ENCODE data around the gene TMCO4. TPM values are rescaled to one million over a fixed set of nuclear protein-coding genes. Genes with fewer than 3 reads are reported as not detected.

The TMCO4 gene
- total and polyA plus RNA-seq, 3 donors from 2014 or later = 10.5 to 17.7 (median 14.9) TPM

DNA sequence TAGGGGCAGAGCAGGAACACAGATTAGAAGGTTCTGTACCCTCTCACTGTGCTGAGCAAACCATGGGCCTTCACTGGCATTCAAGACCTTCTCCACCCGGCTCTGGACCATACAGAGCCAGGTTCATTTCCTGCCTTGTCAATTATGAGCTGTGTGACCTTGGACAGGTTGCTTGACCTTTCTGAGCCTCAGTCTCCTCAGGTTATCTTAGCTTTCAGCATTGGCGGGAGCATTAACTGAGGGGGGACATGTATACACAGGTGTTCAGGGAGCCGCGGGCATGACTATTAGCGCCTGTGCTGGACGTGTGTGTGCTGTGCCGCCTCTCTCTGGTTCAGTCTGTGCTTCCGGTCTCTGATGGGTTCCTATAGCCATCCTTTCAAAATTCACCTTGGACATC is 102.9 kb downstream of the TMCO4 start:
- Histone ChIP-seq H3K36me3 (ENCODE audit: low read depth, missing control alignments) (no peaks in the 10 kb centered on the region), H3K27ac (no peak overlapping the region), H3K27me3 (no peaks in the 10 kb centered on the region), H3K9me3 (no peaks in the 10 kb centered on the region), H3K4me1 (no peaks in the 10 kb centered on the region), H3K4me3 (no peak overlapping the region)
- TF ChIP-seq, protein P1, sequence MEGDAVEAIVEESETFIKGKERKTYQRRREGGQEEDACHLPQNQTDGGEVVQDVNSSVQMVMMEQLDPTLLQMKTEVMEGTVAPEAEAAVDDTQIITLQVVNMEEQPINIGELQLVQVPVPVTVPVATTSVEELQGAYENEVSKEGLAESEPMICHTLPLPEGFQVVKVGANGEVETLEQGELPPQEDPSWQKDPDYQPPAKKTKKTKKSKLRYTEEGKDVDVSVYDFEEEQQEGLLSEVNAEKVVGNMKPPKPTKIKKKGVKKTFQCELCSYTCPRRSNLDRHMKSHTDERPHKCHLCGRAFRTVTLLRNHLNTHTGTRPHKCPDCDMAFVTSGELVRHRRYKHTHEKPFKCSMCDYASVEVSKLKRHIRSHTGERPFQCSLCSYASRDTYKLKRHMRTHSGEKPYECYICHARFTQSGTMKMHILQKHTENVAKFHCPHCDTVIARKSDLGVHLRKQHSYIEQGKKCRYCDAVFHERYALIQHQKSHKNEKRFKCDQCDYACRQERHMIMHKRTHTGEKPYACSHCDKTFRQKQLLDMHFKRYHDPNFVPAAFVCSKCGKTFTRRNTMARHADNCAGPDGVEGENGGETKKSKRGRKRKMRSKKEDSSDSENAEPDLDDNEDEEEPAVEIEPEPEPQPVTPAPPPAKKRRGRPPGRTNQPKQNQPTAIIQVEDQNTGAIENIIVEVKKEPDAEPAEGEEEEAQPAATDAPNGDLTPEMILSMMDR (IDR thresholded peaks at IDR 0.05) = no peak
- TF ChIP-seq POLR2A (IDR thresholded peaks at IDR 0.05) = no peak
- intact Hi-C loops (cut with DNase I; ENCODE audit: low total_unique reads) = no loop called here
- WGBS, 2 donors = 96 to 97% methylated on average over 8 of the region's 8 CpGs
- no peak for DNase-seq

DNA sequence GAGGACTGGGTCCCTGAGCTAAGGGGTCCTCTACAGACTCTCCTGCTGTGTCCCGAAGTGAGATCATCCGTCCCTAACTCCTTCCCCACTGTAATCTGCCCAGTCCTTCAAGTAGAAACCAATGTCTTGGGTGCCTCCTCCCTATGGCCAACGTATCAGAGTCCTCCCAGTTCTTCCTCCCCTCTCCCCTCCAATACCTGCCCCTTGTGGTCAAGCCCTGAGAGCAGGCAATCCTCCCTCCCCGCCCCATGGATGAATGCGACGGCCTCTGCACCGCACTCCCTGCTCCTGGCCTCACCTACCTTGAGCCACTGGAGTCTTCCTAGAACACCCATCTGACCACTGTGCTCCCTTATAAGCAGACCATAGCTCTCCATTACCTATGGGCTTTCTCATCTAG is 103.9 kb downstream of the TMCO4 start:
- H3K36me3 ChIP-seq (ENCODE audit: low read depth, missing control alignments) = no peaks in the 10 kb centered on the region
- DNase-seq = no peak
- H3K4me3 ChIP-seq = no peak overlapping the region
- H3K4me1 ChIP-seq = no peaks in the 10 kb centered on the region
- intact Hi-C loops (cut with DNase I; ENCODE audit: low total_unique reads) = no loop called here
- no peak for TF ChIP-seq POLR2A (IDR thresholded peaks at IDR 0.05)
- TF ChIP-seq, protein P1 (IDR thresholded peaks at IDR 0.05) = no peak
- no peaks in the 10 kb centered on the region for H3K9me3 ChIP-seq
- H3K27me3 ChIP-seq = no peaks in the 10 kb centered on the region
- 98 to 99% methylated on average over 6 to 7 of the region's 7 CpGs for WGBS, 2 donors
- no peak overlapping the region for H3K27ac ChIP-seq

DNA sequence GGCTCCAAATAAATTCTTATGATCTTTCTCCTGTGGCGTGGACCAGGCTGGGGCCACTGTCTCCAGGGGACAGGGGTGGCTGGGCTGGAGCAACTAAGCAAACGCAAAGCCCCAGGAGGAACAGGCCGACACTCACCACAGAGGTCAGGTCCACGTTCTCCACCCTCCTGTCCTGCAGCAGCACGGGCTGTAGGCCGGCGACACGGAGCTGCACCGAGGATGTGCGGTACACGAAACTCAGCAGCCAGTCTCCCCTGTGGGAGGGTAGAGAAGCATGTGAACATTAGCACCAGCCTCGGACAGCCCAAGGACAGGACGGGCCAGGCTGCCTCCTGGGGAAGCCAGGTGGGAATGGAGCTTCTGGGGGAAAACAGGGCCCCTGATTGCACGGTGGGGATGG is 105.4 kb downstream of the TMCO4 start:
- H3K27me3 ChIP-seq = no peaks in the 10 kb centered on the region
- TF ChIP-seq POLR2A (IDR thresholded peaks at IDR 0.05) = no peak
- TF ChIP-seq, protein P1 (IDR thresholded peaks at IDR 0.05) = no peak
- no peaks in the 10 kb centered on the region for H3K36me3 ChIP-seq (ENCODE audit: low read depth, missing control alignments)
- H3K4me3 ChIP-seq = no peak overlapping the region
- H3K9me3 ChIP-seq = no peaks in the 10 kb centered on the region
- DNase-seq = no peak
- 85 to 100% methylated on average over 3 to 14 of the region's 14 CpGs for WGBS, 2 donors
- no peak overlapping the region for H3K27ac ChIP-seq
- intact Hi-C loops (cut with DNase I; ENCODE audit: low total_unique reads) = no loop called here
- H3K4me1 ChIP-seq = no peaks in the 10 kb centered on the region

DNA sequence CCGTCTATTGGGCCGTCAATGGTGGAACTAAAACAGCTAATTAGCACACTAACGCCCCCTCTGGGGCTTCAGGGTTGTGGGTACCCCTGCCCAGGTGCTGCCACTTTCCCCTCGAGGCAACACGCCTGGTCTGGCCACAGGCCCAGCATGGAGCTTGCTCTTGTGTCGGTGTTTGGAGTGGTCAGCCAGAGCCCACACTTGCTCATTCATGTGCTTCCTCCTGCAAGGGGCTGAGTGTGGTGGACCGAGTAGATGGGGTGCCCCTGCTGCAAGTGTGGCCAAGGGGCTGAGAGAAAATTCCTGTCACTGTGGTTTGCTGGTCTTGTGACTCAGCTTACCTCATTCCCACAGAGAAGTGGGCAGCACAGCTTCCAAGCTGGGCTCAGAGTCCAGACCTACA is 109.4 kb downstream of the TMCO4 start:
- DNase-seq = no peak
- Histone ChIP-seq H3K27ac (no peak overlapping the region), H3K27me3 (no peaks in the 10 kb centered on the region), H3K9me3 (no peaks in the 10 kb centered on the region), H3K4me1 (no peaks in the 10 kb centered on the region), H3K4me3 (no peak overlapping the region), H3K36me3 (ENCODE audit: low read depth, missing control alignments) (no peaks in the 10 kb centered on the region)
- intact Hi-C loops (cut with DNase I; ENCODE audit: low total_unique reads) = no loop called here
- no peak for TF ChIP-seq POLR2A (IDR thresholded peaks at IDR 0.05)
- TF ChIP-seq, protein P1 (IDR thresholded peaks at IDR 0.05) = no peak
- whole genome bisulfite sequencing, 2 donors = 89% methylated on average over 7 of the region's 7 CpGs; no CpG with 5 or more reads in 1 of the 2 donors

DNA sequence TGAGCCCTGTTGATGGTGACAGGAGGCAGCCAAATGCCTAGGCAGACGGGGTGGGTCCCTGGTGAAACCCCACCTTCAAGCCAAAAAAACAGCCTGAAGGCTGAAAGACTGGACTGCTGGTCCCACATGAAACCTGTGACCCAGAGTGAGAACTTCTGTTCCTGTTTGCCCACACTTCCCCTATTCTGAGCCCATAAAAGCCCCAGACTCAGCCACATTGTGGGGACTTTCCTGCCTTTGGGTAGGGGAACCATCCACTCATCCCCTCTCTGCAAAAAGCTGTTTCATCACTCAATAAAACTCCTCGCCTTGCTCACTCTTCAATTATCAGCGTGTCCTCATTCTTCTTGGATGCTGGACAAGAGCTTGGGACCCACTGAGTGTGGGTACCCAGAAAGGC is 109.9 kb downstream of the TMCO4 start:
- no peak overlapping the region for H3K27ac ChIP-seq
- no peak overlapping the region for H3K4me3 ChIP-seq
- intact Hi-C loops (cut with DNase I; ENCODE audit: low total_unique reads) = no loop called here
- H3K9me3 ChIP-seq = no peaks in the 10 kb centered on the region
- no peak for DNase-seq
- WGBS, 2 donors = 91 to 93% methylated on average over 2 to 3 of the region's 3 CpGs
- no peaks in the 10 kb centered on the region for H3K36me3 ChIP-seq (ENCODE audit: low read depth, missing control alignments)
- H3K27me3 ChIP-seq = no peaks in the 10 kb centered on the region
- H3K4me1 ChIP-seq = no peaks in the 10 kb centered on the region
- no peak for TF ChIP-seq POLR2A (IDR thresholded peaks at IDR 0.05)
- TF ChIP-seq, protein P1 (IDR thresholded peaks at IDR 0.05) = no peak
